Breast epithelium (tissue), 3 donors: ENCODE results near the gene FAM83F.

Source experiments
- POLR2A ChIP-seq: fragments of 450-650 bp; IDR thresholded peaks from one replicate; pipeline ENCODE4 v1.6.1; 2016; ENCODE audit warnings: antibody characterized with exemption, mild to moderate bottlenecking, moderate library complexity
- TF ChIP-seq, protein P1 (sequence below), 3 donors: fragments of 450-650 bp; IDR thresholded peaks; one replicate each; pipeline ENCODE4 v1.5.1; 2016 to 2017; ENCODE audit warnings: antibody characterized with exemption in 3 of 3, mild to moderate bottlenecking in 3 of 3, moderate library complexity in 3 of 3

GRCh38 chr22:39989633-39990032 is 5.1 kb upstream of the FAM83F start:
- TF ChIP-seq, protein P1, sequence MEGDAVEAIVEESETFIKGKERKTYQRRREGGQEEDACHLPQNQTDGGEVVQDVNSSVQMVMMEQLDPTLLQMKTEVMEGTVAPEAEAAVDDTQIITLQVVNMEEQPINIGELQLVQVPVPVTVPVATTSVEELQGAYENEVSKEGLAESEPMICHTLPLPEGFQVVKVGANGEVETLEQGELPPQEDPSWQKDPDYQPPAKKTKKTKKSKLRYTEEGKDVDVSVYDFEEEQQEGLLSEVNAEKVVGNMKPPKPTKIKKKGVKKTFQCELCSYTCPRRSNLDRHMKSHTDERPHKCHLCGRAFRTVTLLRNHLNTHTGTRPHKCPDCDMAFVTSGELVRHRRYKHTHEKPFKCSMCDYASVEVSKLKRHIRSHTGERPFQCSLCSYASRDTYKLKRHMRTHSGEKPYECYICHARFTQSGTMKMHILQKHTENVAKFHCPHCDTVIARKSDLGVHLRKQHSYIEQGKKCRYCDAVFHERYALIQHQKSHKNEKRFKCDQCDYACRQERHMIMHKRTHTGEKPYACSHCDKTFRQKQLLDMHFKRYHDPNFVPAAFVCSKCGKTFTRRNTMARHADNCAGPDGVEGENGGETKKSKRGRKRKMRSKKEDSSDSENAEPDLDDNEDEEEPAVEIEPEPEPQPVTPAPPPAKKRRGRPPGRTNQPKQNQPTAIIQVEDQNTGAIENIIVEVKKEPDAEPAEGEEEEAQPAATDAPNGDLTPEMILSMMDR (IDR thresholded peaks at IDR 0.05), result no peak
- TF ChIP-seq POLR2A, result no peak
